HepG2 (cell line): Measurements from ENCODE around the gene NOL12. TPM values are rescaled to one million over a fixed set of nuclear protein-coding genes. Genes with fewer than 3 reads are reported as not detected.
A peak's percentile ranks its signal among the peaks of the same experiment; 100 is the strongest.

Experiments used
- CCDC6 ChIP-seq: sonication (generic); formaldehyde crosslinking; IDR thresholded peaks from 2 replicates; pipeline ENCODE4 v1.8.1; 2022; ENCODE audit warnings: mild to moderate bottlenecking, missing genetic modification reagents, moderate library complexity
- DDIT3 ChIP-seq: sonication (generic); formaldehyde crosslinking; IDR thresholded peaks from 2 replicates; pipeline ENCODE4 v1.4.0; 2020; ENCODE audit warnings: mild to moderate bottlenecking, missing genetic modification reagents
- EP300 ChIP-seq, 3 experiments: sonication (generic) in 1 of 3; formaldehyde crosslinking in 1 of 3; IDR thresholded peaks; 2 replicates each; pipeline versions ENCODE4 v1.5.1 to v1.6.1; 2011 to 2020; ENCODE audit warnings: low read depth in 2 of 3, low read length in 2 of 3, borderline replicate concordance in 1 of 3, improper control_type of control experiment in 1 of 3, mild to moderate bottlenecking in 1 of 3, missing genetic modification reagents in 1 of 3, moderate library complexity in 1 of 3
- GTF3A ChIP-seq: sonication (generic); formaldehyde crosslinking; conservative IDR thresholded peaks from 2 replicates; pipeline ENCODE4 v1.4.0; 2020; ENCODE audit warnings: mild to moderate bottlenecking, missing genetic modification reagents
- HINFP ChIP-seq: sonication (generic); formaldehyde crosslinking; IDR thresholded peaks from 2 replicates; pipeline ENCODE4 v1.4.0; 2020; ENCODE audit warnings: low read depth, mild to moderate bottlenecking, missing genetic modification reagents
- HNRNPLL ChIP-seq: fragments of 200-400 bp; formaldehyde crosslinking; IDR thresholded peaks from 2 replicates; pipeline ENCODE4 v1.6.1; 2017; ENCODE audit warnings: mild to moderate bottlenecking, low read depth, low read length; ENCODE audit not compliant: poor library complexity, severe bottlenecking
- JUN ChIP-seq: sonication (generic); formaldehyde crosslinking; IDR thresholded peaks from 2 replicates; pipeline ENCODE4 v1.4.0; 2020; ENCODE audit warnings: mild to moderate bottlenecking, missing genetic modification reagents
- KAT8 ChIP-seq: IDR thresholded peaks from 2 replicates; pipeline ENCODE4 v1.6.1; 2016; ENCODE audit warnings: missing genetic modification reagents, missing compliant biosample characterization
- MAX ChIP-seq: IDR thresholded peaks from 2 replicates; pipeline ENCODE4 v1.6.1; 2012; ENCODE audit warnings: inconsistent platforms
- MTERF4 ChIP-seq: sonication (generic); formaldehyde crosslinking; IDR thresholded peaks from 2 replicates; pipeline ENCODE4 v1.8.0; 2023; ENCODE audit warnings: mild to moderate bottlenecking, missing genetic modification reagents
- PAWR ChIP-seq: sonication (generic); formaldehyde crosslinking; IDR thresholded peaks from 2 replicates; pipeline ENCODE4 v1.4.0; 2020; ENCODE audit warnings: missing genetic modification reagents, mild to moderate bottlenecking, borderline replicate concordance
- POLR2AphosphoS2 ChIP-seq: IDR thresholded peaks from 2 replicates; pipeline ENCODE4 v1.6.1; 2011; ENCODE audit warnings: low read depth, low read length, improper control_type of control experiment
- RNF2 ChIP-seq: fragments of 450-650 bp; conservative IDR thresholded peaks from 2 replicates; pipeline ENCODE4 v1.6.1; 2016; ENCODE audit warnings: low read depth
- TCF12 ChIP-seq, 2 experiments: fragments of 450-650 bp in 1 of 2; sonication (generic) in 1 of 2; formaldehyde crosslinking in 1 of 2; IDR thresholded peaks; 2 replicates each; pipeline versions ENCODE4 v1.6.1 to v1.8.0; 2017 to 2022; ENCODE audit warnings: antibody characterized with exemption in 1 of 2, mild to moderate bottlenecking in 1 of 2, missing genetic modification reagents in 1 of 2, moderate library complexity in 1 of 2
- TFAP4 ChIP-seq: sonication (generic); IDR thresholded peaks from 2 replicates; pipeline ENCODE4 v1.6.1; 2016; ENCODE audit warnings: low read depth, borderline replicate concordance
- THAP9 ChIP-seq: sonication (generic); formaldehyde crosslinking; IDR thresholded peaks from 2 replicates; pipeline ENCODE4; 2020; ENCODE audit warnings: missing genetic modification reagents, mild to moderate bottlenecking, borderline replicate concordance
- ZMYM2 ChIP-seq: sonication (generic); formaldehyde crosslinking; IDR thresholded peaks from 2 replicates; pipeline ENCODE4 v1.8.0; 2022; ENCODE audit warnings: mild to moderate bottlenecking, missing genetic modification reagents
- ZNF235 ChIP-seq: sonication (generic); formaldehyde crosslinking; IDR thresholded peaks from 2 replicates; pipeline ENCODE4 v1.8.1; 2023; ENCODE audit warnings: mild to moderate bottlenecking, missing genetic modification reagents, borderline replicate concordance
- ZNF543 ChIP-seq: sonication (generic); formaldehyde crosslinking; IDR thresholded peaks from 2 replicates; pipeline ENCODE4 v1.4.0; 2020; ENCODE audit warnings: mild to moderate bottlenecking, missing genetic modification reagents
- ZNF570 ChIP-seq: sonication (generic); formaldehyde crosslinking; IDR thresholded peaks from 2 replicates; pipeline ENCODE4 v1.4.0; 2020; ENCODE audit warnings: mild to moderate bottlenecking, missing genetic modification reagents, borderline replicate concordance
- ZNF580 ChIP-seq: IDR thresholded peaks from 2 replicates; pipeline ENCODE4 v1.6.1; 2016; ENCODE audit warnings: low read depth, borderline replicate concordance
- ZNF670 ChIP-seq: sonication (generic); formaldehyde crosslinking; IDR thresholded peaks from 2 replicates; pipeline ENCODE4 v1.8.0; 2022; ENCODE audit warnings: mild to moderate bottlenecking, missing genetic modification reagents, borderline replicate concordance
- ZNF841 ChIP-seq: sonication (generic); formaldehyde crosslinking; IDR thresholded peaks from 2 replicates; pipeline ENCODE4 v1.8.1; 2023; ENCODE audit warnings: missing genetic modification reagents, borderline replicate concordance
- polyA plus RNA-seq, 8 experiments: library from polyadenylated mRNA; depleted of rRNA in 3 of 8; stranded (reverse) in 7 of 8; unstranded in 1 of 8; fragments of >200 nt; fragmentation: Illumina TruSeq in 4 of 8; extraction: Trizol in 4 of 8; gene quantifications; 2 replicates each; pipeline versions ENCODE4 v1.2.1 to v1.2.3, GENCODE V29; 2011 to 2016; ENCODE audit warnings: low read depth in 4 of 8, missing spikeins in 1 of 8, mixed read lengths in 1 of 8; ENCODE audit not compliant: insufficient read depth in 1 of 8
- total RNA-seq, 5 experiments: library from RNA; depleted of rRNA; stranded (reverse); fragments of >200 nt; fragmentation: Illumina TruSeq; extraction: Trizol; gene quantifications; 2 replicates each; pipeline ENCODE4 v1.2.3, GENCODE V29; 2016; ENCODE audit warnings: low read depth in 1 of 5

The NOL12 gene
- total and polyA plus RNA-seq, 2 of the 13 experiments (the other 11 are each of a cell fraction or from before 2014, with no cell fraction given) = 14.3 to 31.4 TPM

- TF ChIP-seq HINFP (CRISPR knock-in tag) = no peak
- TF ChIP-seq THAP9 (CRISPR knock-in tag) = no peak
- no peak for TF ChIP-seq POLR2AphosphoS2
- peak; percentile 22; the same call in 1 of the 2 replicates for TF ChIP-seq MAX
- no peak for TF ChIP-seq ZNF841 (CRISPR knock-in tag)
- no peak for TF ChIP-seq JUN (CRISPR knock-in tag)
- no peak for TF ChIP-seq ZMYM2 (CRISPR knock-in tag)
- no peak for TF ChIP-seq GTF3A (CRISPR knock-in tag)
- TF ChIP-seq ZNF543 (CRISPR knock-in tag) = no peak
- TF ChIP-seq TCF12 (IDR thresholded peaks at IDR 0.05) = no peak
- no peak for TF ChIP-seq TCF12 (CRISPR knock-in tag; IDR thresholded peaks at IDR 0.05)
- TF ChIP-seq DDIT3 (CRISPR knock-in tag) = no peak
- no peak for TF ChIP-seq ZNF670 (CRISPR knock-in tag)
- TF ChIP-seq ZNF235 (CRISPR knock-in tag) = no peak
- TF ChIP-seq CCDC6 (CRISPR knock-in tag) = no peak
- no peak for TF ChIP-seq RNF2
- no peak for TF ChIP-seq ZNF570 (CRISPR knock-in tag)
- TF ChIP-seq MTERF4 (CRISPR knock-in tag) = no peak
- no peak for TF ChIP-seq PAWR
- TF ChIP-seq HNRNPLL = no peak
- TF ChIP-seq EP300 (IDR thresholded peaks at IDR 0.05; ENCODE audit: low read depth in 2 of 2, low read length in 2 of 2) = no peak
- no peak; the same call in 1 of the 2 replicates for TF ChIP-seq EP300 (CRISPR knock-in tag; IDR thresholded peaks at IDR 0.05; ENCODE audit: borderline replicate concordance)
- TF ChIP-seq ZNF580 = no peak
- peak; percentile 77; the same call in 1 of the 2 replicates for TF ChIP-seq TFAP4
- no peak for TF ChIP-seq KAT8 (CRISPR knock-in tag)
Measured at GRCh38 chr22:37741312-37741795, 55.2 kb downstream of the NOL12 start (continued).
